Islet of Langerhans (tissue), 1 donor: ENCODE data around the gene MCUR1.
"Not testable (repeated sequence)": the region's sequence is repeated elsewhere in the genome, so short reads cannot be mapped to it uniquely, and the experiment has no call there.

Experiments used
- FAIRE-seq: peaks from one replicate; lab custom pipeline; 2011; peaks lifted over from hg19 to GRCh38; lab: Jason Lieb, UNC

Gene MCUR1, protein sequence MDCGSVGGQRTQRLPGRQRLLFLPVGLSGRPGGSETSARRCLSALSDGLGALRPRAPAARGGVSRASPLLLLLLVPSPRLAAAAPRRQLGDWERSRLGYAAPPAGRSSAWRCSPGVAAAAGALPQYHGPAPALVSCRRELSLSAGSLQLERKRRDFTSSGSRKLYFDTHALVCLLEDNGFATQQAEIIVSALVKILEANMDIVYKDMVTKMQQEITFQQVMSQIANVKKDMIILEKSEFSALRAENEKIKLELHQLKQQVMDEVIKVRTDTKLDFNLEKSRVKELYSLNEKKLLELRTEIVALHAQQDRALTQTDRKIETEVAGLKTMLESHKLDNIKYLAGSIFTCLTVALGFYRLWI

DNA sequence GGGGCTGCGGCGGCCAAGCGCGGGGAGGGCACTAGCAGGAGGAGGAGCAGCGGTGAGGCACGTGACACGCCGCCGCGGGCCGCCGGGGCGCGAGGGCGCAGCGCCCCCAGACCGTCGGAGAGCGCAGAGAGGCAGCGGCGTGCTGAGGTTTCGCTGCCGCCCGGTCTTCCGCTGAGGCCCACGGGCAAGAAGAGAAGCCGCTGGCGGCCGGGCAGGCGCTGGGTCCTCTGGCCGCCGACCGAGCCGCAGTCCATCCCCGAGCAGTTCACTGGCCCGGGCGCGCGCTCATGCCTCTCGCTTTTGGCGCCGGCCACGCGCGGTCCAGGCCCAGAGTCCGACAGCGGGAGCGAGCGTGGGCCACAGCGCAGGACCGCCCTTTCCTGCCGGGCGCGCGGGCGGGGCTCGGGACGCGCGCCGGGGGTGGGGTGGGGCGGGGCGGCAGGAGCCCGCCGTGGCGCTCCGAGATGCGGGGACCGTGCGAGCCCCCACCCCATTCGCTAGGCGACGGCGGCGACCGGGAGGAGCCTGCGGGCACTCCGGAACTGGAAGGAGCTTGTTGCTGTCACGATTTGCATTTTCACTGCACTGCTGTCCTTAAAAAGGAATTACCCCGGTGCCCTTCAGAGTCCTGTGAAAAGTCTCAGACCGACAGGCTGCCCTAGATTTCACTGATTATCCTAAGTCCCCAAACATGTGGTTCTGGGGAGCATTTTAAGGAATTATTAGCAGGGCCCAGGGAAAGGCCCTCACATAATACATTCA is at the start of gene MCUR1:
Gene MCUR1, minus strand, starts transcription at position 382 of the 762 bp plus-strand sequence. Its CDS starts 128 bp downstream, at position 254.
- no peak for FAIRE-seq

DNA sequence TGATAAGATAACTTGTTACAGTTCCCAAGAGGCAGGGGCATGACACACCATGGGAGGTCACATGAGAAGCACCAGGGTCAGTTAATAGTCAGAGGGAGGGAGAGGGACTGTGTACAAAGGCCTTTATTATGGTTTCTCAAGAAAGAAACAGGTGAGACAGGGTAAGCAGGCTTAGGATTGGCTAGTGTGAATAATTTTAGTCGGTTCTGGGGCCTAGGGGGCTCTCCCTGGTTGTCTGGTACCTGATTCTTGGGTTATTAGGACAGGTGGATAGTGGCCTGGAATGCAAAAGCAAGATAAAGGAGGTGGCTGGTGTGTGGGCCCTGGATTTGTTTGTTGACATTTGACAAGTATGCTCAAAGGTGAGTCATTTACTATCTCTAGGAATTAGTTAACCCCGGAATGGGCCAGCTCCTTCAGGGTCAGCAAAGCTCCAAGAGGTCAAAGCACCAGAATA is 49.4 kb upstream of the MCUR1 start:
- no peak for FAIRE-seq

DNA sequence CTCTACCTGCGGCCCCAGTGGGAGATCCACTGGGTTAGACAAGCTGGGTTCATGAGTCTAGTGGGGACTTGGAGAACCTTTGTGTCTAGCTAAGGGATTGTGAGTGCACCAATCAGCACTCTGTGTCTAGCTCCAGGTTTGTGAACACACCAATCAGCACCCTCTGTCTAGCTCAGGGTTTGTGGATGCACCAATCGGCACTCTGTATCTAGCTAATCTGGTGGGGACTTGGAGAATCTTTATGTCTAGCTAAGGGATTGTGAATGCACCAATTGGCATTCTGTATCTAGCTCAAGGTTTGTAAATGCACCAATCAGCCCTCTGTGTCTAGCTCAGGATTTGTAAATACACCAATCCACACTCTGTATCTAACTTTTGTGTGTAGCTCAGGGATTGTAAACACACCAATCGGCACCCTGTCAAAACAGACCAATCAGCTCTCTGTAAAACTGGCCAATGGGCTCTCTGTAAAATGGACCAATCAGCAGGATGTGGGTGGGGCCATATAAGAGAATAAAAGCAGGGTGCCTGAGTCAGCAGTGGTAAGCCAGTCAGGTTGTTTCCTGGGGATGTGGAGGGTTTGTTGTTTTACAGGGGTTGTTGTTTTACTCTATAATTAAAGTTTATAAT is 46.3 kb upstream of the MCUR1 start:
- FAIRE-seq: not testable (repeated sequence)

DNA sequence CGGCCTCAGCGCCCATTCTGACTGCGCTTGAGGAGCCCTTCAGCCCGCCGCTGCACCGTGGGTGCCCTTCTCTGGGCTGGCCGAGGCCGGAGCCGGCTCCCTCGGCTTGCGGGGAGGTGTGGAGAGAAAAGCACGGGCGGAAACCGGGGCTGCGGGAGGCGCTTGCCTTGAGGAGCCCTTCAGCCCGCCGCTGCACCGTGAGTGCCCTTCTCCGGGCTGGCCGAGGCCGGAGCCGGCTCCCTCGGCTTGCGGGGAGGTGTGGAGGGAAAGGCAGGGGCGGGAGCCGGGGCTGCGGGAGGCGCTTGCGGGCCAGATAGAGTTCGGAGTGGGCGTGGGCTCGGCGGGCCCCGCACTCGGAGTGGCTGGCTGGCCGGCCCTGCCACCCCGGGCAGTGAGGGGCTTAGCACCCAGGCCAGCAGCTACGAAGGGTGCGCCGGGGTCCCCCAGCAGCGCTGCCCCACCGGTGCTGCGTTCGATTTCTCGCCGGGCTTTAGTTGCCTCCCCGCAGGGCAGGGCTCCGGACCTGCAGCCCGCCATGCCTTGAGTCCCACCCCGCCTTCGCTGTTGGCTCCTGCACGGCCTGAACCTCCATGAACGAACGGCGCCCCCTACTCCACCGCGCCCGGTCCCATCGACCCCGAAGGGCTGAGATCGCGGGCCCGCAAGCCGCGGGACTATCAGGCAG is 45.7 kb upstream of the MCUR1 start:
- no peak for FAIRE-seq

DNA sequence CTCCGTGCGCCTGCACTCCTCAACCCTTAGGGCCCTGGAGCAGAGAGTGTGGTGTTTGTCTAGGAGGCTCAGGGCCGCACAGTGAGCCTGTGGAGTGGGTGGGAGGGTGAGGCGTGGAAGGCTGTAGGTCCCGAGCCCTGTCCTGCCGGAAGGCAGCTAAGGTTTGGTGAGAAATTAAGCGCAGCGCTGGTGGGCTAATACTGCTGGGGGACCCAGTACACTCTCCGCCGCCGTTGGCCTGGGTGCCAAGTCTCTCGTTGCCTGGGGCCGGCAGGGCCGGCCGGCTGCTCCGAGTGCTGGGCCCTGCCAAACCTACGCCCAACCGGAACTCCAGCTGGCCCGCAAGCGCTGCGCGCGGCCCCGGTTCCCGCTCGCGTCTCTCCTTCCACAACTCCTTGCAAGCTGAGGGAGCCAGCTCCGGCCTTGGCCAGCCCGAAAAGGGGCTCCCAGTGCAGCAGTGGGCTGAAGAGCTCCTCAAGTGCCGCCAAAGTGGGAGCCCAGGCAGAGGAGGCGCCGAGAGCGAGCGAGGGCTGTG is 40.4 kb upstream of the MCUR1 start:
- no peak for FAIRE-seq

DNA sequence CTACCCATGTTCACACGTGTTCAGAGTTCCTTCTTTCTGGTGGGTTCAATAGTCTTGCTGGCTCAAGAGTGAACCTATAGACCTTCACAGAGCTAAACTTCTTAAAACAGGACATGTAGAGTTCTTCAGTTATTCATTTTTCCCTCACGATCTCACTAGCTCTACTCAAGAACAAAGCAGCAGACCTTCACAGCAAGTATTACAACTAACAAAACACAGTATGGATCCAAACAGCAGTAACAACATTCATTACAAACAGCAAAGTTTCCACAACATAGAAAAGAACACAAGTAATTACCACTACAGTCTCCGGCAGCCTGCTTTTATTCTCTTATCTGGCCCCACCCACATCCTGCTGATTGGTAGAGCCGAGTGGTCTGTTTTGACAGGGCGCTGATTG is 39.5 kb upstream of the MCUR1 start:
- FAIRE-seq: no peak

DNA sequence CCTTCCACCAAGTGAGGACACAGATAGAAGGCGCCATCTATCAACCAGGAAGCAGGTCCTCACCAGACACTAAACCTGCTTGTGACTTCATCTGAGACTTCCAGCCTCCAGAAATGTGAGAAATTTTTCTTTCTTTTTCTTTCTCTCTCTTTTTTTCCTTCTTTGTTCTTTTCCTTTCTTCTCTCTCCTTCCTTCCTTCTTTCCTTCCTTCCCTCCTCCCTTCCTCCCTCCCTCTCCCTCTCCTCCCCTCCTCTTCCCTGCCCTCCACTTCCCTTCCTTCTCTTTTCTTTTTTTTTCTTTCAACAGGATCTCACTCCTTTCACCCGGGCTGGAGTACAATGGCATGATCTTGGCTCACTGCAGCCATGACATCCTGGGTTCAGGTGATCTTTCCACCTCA is 37.4 kb upstream of the MCUR1 start:
- FAIRE-seq: no peak

DNA sequence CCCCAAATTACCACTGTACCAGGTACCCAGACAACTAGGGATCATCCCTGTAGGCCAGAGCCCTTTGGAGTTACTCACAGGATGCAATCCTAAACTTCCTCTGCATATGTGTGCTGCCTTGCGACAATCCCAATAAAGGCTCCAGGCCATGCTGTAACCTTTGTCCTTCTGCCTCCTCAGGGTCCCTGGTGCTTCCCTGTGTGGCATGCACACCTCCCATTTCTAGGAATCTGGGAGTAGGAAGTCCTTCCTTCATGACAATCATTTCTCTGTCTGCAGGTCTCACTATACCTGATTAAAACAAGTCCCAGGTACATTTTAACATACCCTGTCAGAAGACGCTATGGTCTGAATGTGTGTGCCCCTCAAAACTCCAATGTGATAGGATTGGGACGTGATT is 37.0 kb upstream of the MCUR1 start:
- no peak for FAIRE-seq

DNA sequence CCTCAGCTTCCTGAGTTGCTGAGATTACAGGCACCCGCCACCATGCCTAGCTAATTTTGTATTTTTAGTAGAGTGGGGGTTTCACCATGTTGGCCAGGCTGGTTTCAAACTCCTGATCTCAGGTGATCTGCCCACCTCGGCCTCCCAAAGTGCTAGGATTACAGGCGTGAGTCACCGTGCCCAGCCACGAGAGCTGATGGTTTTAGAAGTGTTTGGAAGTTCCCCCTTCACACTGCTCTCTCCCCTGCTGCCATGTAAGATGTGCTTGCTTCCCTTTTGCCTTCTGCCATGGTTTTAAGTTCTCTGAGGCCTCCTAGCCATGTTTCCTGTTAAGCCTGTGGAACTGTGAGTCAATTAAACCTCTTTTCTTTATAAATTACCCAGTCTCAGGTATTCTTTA is 36.3 kb upstream of the MCUR1 start:
- not testable (repeated sequence) for FAIRE-seq

DNA sequence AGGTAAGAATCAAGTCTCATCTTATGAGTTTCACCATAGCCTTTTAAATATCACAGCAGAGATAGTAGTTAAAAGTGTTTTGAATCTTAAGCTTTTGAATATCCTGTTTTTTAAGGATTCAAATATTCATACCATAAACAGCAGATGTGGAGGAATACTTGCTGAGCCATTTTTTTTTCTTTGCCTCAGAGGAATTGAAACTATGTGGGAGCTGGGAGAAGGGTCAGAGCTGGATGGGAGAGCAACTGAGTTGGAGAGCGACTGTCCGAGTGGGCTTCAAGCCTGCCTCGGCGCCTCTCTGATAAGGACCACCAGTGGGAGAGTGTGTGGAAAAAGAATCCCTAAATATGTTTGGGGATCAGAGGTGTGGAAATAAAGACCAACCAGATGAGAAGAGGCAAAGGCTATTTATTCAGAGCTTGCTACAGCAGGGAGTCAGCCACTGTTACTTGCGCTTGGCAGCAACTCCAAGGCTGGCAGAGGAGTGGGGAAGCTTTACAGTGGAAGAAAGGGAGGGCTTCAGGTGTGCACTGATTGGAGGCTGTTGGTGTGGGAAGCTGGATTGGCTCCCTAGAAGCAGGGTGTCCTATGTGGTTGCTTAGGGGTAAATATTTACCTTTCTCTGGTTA is 34.3 kb upstream of the MCUR1 start:
- no peak for FAIRE-seq

DNA sequence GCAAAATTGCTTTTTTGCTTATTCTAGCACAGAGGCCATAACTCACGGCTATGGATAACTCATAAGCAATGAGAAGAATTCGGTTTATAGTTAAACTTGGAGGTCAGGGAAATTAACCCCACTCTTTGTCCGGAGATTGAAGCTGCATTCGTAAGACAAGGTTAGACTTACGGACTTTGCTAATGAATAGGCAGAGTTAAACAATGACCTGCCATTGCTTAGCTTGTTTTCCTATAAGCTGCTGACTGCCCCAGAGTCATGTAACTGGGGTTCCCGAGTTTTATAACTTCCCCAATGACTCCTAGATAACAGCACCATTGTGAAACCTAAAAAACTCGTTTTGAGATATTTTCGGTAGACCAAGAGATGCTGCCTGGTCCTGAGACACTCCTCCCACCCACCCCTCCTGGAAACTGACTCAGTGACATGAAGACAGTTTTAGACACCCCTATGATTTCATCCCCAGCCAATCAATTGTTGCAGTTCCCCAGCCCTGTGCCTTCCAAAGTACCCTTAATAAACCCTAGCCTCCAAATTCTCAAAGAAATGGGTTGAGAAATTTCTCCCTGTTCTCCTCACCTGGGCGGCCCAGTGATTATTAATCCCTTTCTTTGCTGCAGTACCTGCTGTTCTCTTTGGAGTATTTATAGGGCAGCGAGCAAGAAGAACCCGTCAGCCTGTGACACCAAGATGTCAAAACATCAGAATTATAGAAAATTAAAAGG is 33.1 kb upstream of the MCUR1 start:
- no peak for FAIRE-seq

DNA sequence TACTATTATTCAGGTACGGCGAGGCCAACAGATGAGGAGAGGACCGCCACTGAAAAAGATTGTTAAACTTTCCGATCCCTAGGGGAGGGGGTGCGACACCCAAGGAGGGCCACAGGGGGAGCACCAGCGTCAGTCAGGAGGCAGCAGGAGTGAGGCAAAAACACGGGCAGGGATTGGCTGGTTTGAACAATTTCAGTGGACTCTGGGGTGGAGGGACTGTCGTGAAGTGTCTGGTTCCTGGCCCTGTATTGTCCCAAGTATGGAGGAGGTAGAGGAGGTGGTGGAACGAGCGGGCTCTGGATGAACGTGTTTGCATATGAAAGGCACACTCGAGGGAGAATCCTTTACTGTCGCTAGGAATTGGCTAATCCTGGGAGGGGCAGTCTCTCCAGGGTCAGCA is 32.5 kb upstream of the MCUR1 start:
- no peak for FAIRE-seq

DNA sequence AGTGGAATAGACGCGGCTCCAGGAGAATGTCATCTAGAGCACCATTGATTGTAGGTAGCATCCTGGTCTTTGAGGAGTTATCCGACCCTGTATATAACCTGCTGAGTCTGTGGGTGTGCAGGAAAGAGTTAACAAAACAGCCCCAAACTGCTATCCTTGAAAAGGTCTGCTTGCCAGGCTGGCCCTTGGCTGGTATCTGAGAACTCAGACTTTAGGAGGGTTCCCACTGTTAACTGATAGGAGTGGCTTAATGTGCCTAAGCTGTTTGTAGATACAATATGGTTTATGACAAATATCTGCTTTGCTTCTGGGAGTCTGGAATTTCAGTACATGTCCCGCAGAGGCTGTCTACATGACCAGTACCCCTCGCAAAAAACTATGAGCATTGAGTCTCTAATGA is 27.6 kb upstream of the MCUR1 start:
- no peak for FAIRE-seq

DNA sequence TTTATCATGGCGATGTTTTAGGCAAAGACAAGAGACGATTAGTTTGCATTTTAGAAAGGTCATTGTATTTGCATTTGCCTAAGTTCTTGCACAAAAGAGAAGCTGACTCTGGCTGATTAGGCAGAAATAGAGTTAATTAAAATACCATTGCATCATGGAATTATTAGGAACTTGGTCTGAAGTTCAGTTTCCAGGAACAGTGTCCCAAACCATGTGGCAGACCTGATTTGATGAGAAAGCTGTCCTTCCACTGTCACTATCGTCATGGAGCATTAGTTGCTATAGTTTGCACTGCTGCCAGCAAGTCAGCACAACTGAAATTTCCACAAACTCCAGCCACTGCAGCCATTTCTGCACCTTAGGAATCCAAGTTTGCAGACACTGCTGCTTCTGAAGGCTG is 24.3 kb upstream of the MCUR1 start:
- FAIRE-seq: no peak

DNA sequence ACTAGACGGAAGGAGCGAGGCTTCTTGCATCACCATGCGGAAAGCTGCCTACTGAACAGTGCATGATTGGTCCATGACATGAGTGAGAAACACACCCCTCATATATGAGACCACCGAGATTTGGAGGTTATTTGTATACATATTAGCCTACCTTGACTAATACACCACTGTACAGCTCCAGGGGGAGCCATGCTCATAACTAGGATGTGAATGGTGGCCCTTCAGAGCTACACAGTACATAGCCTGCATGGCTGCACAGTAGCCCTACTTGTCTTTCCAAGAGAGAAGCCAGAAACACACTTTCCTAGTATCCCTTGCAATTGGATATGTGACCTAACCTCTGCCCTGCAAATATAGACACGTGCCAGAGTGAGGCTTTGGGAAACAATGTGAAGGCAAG is 21.8 kb upstream of the MCUR1 start:
- no peak for FAIRE-seq

DNA sequence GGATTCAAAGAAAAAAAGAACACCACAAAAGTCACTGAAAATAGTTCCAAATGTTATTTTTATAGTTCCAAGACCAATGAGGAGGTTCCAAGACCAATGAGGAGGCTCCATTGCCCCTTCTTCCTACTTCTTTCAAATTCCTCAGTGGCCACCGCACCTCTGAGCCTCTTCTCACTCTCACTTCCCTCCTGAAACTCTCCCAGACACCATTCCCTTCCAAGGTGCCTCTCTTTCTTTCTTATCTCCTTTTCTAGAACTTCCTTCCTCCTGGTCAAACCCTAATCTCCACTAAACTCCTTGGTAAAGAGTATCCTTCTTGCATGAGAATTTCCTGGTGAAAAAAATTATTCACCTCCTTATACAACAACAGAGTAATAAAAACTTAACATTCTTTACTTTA is 20.4 kb upstream of the MCUR1 start:
- FAIRE-seq: no peak

DNA sequence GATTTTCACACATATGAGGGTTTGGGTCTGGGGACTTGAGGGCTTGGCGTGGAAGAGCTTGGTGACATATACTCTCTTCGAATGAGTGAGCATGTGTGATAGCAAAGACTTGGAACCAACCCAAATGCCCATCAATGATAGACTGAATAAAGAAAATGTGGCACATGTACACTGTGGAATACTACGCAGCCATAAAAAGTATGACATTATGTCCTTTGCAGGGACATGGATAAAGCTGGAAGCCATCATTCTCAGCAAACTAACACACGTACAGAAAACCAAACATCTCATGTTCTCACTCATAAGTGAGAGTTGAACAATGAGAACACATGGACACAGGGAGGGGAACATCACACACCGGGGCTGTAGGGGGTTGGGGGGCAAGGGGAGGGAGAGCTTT is 19.7 kb upstream of the MCUR1 start:
- not testable (repeated sequence) for FAIRE-seq

DNA sequence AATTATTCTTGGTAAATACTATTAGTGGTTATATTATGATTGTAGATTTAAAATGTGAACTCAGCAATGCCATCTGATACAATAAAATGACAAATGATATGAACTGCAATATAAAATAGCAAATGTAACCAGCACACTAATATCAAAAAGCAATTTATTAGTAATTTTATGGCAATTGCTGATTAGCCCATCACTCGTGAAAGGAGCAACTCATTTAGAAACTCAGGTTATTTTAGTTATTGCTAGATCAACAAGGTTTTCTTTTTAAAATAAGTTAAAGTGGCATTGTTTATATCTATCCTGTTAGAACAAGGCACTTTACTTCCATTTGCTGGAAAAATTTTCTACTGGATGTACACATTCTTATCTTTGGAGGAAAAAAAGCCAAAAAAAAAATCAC is 18.4 kb upstream of the MCUR1 start:
- no peak for FAIRE-seq

DNA sequence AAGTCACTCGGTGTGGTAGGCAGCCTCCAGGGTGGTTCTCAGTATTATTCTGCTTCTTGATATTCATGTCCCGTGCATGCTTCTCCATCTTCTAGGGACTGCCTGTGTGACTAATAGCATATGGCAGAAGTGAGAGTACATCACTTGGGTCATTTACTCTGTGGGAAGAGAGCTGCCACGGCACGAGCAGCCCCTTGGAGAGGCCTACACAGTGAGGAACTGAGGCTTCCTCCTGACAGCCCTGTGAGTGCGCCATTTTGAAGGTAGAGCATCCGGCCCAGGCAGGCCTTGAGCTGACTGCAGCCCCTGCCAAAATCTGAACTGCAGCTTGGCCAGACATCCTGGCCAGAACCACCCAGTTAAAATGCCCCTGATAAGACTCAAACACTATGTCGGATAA is 17.3 kb upstream of the MCUR1 start:
- no peak for FAIRE-seq

DNA sequence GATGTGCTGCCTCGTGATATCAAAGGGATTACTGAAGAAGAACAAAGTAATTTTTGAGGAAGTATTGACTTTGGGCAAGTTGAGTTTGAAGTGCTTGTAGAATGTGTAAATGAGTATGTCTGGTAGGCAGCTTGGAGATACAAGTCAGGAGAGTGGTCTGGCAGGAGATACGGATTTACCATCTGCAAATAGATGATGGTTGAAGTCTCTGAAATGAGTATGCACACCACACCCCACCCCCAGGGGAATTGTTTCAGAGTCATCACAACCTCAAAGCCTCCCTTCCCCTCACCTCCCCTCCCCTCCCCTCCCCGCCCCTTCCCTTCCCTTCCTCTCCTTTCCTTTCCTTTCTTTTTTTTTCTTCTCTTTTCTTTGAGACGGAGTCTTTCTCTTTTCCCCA is 16.4 kb upstream of the MCUR1 start:
- no peak for FAIRE-seq

DNA sequence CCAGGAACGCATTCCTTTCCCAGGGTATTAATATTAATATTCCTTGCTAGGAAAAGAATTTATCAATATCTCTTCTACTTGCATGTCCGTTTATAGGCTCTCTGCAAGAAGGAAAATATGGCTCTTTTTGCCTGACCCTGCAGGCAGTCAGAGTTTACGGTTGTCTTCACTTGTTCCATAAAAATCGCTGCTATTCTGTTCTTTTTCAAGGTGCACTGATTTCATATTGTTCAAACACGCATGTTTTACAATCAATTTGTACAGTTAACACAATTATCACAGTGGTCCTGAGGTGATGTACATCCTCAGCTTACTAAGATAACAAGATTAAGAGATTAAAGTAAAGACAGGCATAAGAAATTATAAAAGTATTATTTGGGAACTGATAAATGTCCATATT is 15.1 kb upstream of the MCUR1 start:
- not testable (repeated sequence) for FAIRE-seq
